T-helper 2 cell (primary cell): ENCODE data around the gene NAA25.
"Not testable (repeated sequence)": the region's sequence is repeated elsewhere in the genome, so short reads cannot be mapped to it uniquely, and the experiment has no call there.

Experiments used
- DNase-seq, 5 experiments: peaks; one replicate each; pipeline versions ENCODE4 v3.0.0 to v3.0.0-alpha.2; 2012 to 2022

The NAA25 gene

GRCh38 chr12:112061137-112061536, 47.4 kb downstream of the NAA25 start:
- peak in 1 of 5 experiments; percentile 24 for DNase-seq

- no peak for DNase-seq
Observed at GRCh38 chr12:112049351-112049750, 59.2 kb downstream of the NAA25 start.

GRCh38 chr12:112046003-112046402, 62.6 kb downstream of the NAA25 start:
- DNase-seq: no peak

- not testable (repeated sequence) for DNase-seq
Observed at GRCh38 chr12:112036614-112037013, 72.0 kb downstream of the NAA25 start.

GRCh38 chr12:112035219-112035785, 73.3 kb downstream of the NAA25 start:
- no peak for DNase-seq

GRCh38 chr12:112032292-112032691, 76.3 kb downstream of the NAA25 start:
- no peak for DNase-seq

- no peak for DNase-seq
Observed at GRCh38 chr12:112031472-112031871, 77.1 kb downstream of the NAA25 start.

- no peak for DNase-seq
Observed at GRCh38 chr12:112029301-112029700, 79.3 kb downstream of the NAA25 start.

GRCh38 chr12:112025808-112026375, 82.7 kb downstream of the NAA25 start:
- no peak for DNase-seq

- DNase-seq: no peak
Observed at GRCh38 chr12:112023759-112024396, 84.7 kb downstream of the NAA25 start.

GRCh38 chr12:112022241-112023016, 86.2 kb downstream of the NAA25 start:
- no peak for DNase-seq

GRCh38 chr12:112020947-112021457, 87.6 kb downstream of the NAA25 start:
- DNase-seq: no peak

- DNase-seq: no peak
Observed at GRCh38 chr12:112018571-112019237, 89.9 kb downstream of the NAA25 start.

- DNase-seq: no peak
Observed at GRCh38 chr12:112017041-112017440, 91.5 kb downstream of the NAA25 start.

- DNase-seq: no peak
Observed at GRCh38 chr12:112015938-112016337, 92.6 kb downstream of the NAA25 start.

- DNase-seq: peak; percentile 18 to 90 (median 54)
Observed at GRCh38 chr12:112013601-112014402, 94.8 kb downstream of the NAA25 start.

GRCh38 chr12:112012775-112013600, 95.6 kb downstream of the NAA25 start, which contains the start of the genes ERP29 and TMEM116:
TSS of gene ERP29 (plus strand) at chr12:112013426. CDS start at chr12:112013466, 40 bp downstream.
TSS of gene TMEM116 (minus strand) at chr12:112013165. CDS start at chr12:112005270, 7,895 bp downstream.
- peak; percentile 98 to 100 (median 100) for DNase-seq

- no peak for DNase-seq
Observed at GRCh38 chr12:112011685-112012084, 96.9 kb downstream of the NAA25 start.

- peak in 1 of 5 experiments; percentile 33 for DNase-seq
Observed at GRCh38 chr12:112010415-112011344, 97.9 kb downstream of the NAA25 start.
